Measurements from ENCODE around the gene MEG3. TPM values are rescaled to one million over a fixed set of nuclear protein-coding genes. Genes with fewer than 3 reads are reported as not detected.

MEG3 gene
- total RNA-seq, 1 donor from 2014 or later, result 0.18 TPM

DNA sequence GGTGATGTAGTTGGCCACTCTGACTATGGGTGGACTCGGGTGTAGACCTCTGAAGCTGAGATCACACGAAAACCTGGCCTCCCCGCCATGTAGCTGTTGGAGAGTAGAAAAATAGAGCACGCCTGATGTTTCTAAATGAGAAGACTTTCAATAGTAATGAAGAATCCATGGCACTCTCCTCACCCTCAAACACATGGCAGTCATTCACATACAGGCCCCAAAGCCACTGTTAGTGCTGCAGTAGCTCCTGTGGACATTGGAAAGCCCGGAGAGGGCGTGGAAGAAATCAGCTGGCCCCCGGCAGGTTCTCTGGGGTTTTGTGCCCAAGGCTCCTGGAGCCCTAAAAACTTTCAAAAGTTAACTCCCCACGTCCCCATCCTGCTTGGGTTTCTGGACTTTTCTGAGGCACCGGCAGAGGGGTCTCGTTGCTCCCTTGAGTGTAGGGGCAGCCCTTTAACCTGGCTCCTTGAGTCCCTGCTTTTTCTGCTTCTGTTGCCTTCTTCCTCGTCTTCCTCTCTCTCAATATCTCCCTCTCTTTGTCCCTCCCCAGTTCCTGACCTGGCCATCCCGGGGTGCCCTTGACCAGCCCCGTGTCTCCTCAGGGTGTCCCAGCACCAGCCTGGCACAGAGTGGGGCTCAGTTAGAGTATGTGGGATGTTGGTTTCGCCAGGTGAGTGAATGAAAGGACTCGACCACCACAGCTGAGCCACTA is 8.3 kb downstream of the MEG3 start:
- Mint-ChIP-seq H3K27me3 (ENCODE audit: low read depth) (peaks cover 4% of the 10 kb centered on the region), H3K4me3 (no peak overlapping the region), H3K9me3 (no peaks in the 10 kb centered on the region), H3K36me3 (no peaks in the 10 kb centered on the region), H3K4me1 (peaks cover 35% of the 10 kb centered on the region), H3K27ac (no peak overlapping the region)
- no peak for DNase-seq (ENCODE audit: low spot score in 2 of 2, unreplicated experiment in 2 of 2)
- TF ChIP-seq, protein P1, sequence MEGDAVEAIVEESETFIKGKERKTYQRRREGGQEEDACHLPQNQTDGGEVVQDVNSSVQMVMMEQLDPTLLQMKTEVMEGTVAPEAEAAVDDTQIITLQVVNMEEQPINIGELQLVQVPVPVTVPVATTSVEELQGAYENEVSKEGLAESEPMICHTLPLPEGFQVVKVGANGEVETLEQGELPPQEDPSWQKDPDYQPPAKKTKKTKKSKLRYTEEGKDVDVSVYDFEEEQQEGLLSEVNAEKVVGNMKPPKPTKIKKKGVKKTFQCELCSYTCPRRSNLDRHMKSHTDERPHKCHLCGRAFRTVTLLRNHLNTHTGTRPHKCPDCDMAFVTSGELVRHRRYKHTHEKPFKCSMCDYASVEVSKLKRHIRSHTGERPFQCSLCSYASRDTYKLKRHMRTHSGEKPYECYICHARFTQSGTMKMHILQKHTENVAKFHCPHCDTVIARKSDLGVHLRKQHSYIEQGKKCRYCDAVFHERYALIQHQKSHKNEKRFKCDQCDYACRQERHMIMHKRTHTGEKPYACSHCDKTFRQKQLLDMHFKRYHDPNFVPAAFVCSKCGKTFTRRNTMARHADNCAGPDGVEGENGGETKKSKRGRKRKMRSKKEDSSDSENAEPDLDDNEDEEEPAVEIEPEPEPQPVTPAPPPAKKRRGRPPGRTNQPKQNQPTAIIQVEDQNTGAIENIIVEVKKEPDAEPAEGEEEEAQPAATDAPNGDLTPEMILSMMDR (IDR thresholded peaks at IDR 0.05; ENCODE audit: unreplicated experiment), result no peak

DNA sequence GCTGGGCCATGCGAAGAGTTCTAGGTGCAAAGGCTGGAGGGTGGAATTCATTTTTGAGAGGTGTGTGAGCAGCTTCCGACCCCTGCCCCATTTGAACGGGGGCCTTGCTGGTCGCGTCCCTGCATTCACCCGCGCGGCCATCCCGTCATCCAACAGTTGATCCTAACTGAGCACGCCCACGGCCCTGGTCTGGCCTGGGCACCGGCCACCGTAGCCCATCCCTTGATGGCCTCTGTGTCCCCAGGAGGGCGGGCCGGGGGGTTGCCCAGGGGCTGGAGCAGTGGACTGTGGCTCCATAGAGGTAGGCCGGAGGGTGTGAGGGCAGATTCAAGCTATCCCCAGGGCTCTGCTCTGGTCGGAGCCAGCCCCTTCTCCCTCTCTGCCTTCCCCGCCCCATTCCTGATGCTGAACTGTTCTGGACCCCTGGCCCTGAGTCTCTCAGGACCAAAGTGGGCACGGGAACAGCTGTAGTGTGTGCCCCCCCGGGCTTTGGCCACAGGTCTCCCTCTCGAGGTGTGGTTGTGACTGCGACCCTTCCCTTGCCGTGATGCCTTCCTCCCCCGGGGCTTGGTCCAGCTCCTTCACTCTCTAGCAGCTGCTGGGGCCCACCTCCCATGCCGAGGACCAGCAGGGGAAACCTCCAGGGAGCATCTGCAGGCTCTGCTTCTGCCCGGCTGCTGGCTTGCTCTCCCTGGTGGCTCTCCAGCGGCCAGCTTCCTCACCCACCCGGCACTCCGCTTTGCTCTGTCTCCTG is 9.1 kb downstream of the MEG3 start:
- H3K9me3 Mint-ChIP-seq, result no peaks in the 10 kb centered on the region
- peaks cover 35% of the 10 kb centered on the region for H3K4me1 Mint-ChIP-seq
- H3K4me3 Mint-ChIP-seq, result no peak overlapping the region
- no peak for DNase-seq (ENCODE audit: low spot score in 2 of 2, unreplicated experiment in 2 of 2)
- no peak overlapping the region for H3K27ac Mint-ChIP-seq
- H3K27me3 Mint-ChIP-seq (ENCODE audit: low read depth), result peaks cover 4% of the 10 kb centered on the region
- no peaks in the 10 kb centered on the region for H3K36me3 Mint-ChIP-seq
- TF ChIP-seq, protein P1 (IDR thresholded peaks at IDR 0.05; ENCODE audit: unreplicated experiment), result no peak

GRCh38 chr14:100835548-100836310 is 9.8 kb downstream of the MEG3 start:
- H3K27me3 Mint-ChIP-seq (ENCODE audit: low read depth), result peaks cover 4% of the 10 kb centered on the region
- no peaks in the 10 kb centered on the region for H3K36me3 Mint-ChIP-seq
- no peaks in the 10 kb centered on the region for H3K9me3 Mint-ChIP-seq
- H3K27ac Mint-ChIP-seq, result no peak overlapping the region
- H3K4me3 Mint-ChIP-seq, result no peak overlapping the region
- peaks cover 36% of the 10 kb centered on the region for H3K4me1 Mint-ChIP-seq
- no peak for DNase-seq (ENCODE audit: low spot score in 2 of 2, unreplicated experiment in 2 of 2)
- TF ChIP-seq, protein P1 (IDR thresholded peaks at IDR 0.05; ENCODE audit: unreplicated experiment), result no peak

GRCh38 chr14:100836311-100836805 is 10.4 kb downstream of the MEG3 start:
- Mint-ChIP-seq H3K4me1 (peaks cover 32% of the 10 kb centered on the region), H3K4me3 (no peak overlapping the region), H3K27me3 (ENCODE audit: low read depth) (peaks cover 4% of the 10 kb centered on the region), H3K36me3 (no peaks in the 10 kb centered on the region), H3K9me3 (no peaks in the 10 kb centered on the region), H3K27ac (no peak overlapping the region)
- DNase-seq (ENCODE audit: low spot score in 2 of 2, unreplicated experiment in 2 of 2), result no peak
- TF ChIP-seq, protein P1 (IDR thresholded peaks at IDR 0.05; ENCODE audit: unreplicated experiment), result no peak

DNA sequence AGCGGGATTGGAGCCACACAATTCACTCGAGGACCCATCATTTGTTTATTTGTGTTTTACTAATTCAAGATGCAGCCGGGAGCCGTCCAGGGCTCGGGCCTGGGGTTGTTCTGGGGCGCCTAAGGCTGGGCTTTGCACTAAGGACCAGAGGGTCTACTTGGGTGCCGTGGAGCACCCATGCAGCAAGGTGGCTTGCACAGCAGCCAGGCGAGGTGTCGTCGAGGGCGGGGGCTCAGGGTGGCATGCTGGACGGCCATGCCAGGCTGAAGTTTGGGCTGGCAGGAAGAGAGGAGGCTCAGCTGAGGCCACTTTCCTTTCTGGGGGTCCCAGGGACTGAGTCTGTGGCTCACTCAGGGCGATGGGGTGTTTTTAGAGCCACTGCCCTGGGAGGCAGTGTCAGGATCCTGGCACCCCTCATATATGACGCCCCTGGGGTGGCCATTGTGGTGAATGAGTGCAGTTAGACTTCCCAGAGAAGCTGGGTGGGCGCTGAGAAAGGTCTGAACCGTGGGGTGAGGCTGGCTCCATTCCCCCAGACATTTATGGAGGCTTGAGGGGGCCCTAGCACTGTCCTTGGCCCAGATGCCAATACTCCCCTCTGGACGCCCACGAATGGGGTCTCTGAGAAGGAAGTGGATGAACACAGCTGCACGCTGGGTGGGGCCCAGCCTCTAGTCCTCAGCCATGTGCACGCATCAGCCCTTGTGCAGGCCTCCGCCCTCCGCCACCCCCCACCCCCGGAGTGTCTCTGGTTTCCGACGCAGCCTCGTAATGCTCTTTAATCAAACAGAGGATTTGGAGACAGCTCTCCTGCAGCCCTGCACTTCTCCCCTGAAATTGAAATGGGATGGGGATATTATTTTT is 11.3 kb downstream of the MEG3 start:
- Mint-ChIP-seq H3K4me1 (peaks cover 29% of the 10 kb centered on the region), H3K36me3 (no peaks in the 10 kb centered on the region)

More for the DNA sequence above, 11.3 kb downstream of the MEG3 start:
- Mint-ChIP-seq H3K4me3 (no peak overlapping the region), H3K27ac (no peak overlapping the region), H3K9me3 (no peaks in the 10 kb centered on the region), H3K27me3 (ENCODE audit: low read depth) (peaks cover 4% of the 10 kb centered on the region)
- TF ChIP-seq, protein P1 (IDR thresholded peaks at IDR 0.05; ENCODE audit: unreplicated experiment), result no peak
- no peak for DNase-seq (ENCODE audit: low spot score in 2 of 2, unreplicated experiment in 2 of 2)
